D721Med (cell line): ENCODE results near the gene CD93.

Experiments
- DNase-seq: peaks from one replicate; pipeline ENCODE4 v3.0.0; 2011; ENCODE audit warnings: low spot score; ENCODE audit not compliant: insufficient read length
- FAIRE-seq: peaks from 2 replicates; lab custom pipeline; 2011; peaks lifted over from hg19 to GRCh38; lab: Jason Lieb, UNC
- CTCF ChIP-seq: IDR thresholded peaks from 2 replicates; pipeline ENCODE4 v1.5.1; 2012; ENCODE audit warnings: mild to moderate bottlenecking, control low read depth; ENCODE audit not compliant: insufficient read depth; ENCODE audit errors: missing control alignments

CD93 gene

GRCh38 chr20:23061734-23062561 lies 24.2 kb downstream of the CD93 start:
- no peak for TF ChIP-seq CTCF
- FAIRE-seq (no peak), DNase-seq (no peak)

DNA sequence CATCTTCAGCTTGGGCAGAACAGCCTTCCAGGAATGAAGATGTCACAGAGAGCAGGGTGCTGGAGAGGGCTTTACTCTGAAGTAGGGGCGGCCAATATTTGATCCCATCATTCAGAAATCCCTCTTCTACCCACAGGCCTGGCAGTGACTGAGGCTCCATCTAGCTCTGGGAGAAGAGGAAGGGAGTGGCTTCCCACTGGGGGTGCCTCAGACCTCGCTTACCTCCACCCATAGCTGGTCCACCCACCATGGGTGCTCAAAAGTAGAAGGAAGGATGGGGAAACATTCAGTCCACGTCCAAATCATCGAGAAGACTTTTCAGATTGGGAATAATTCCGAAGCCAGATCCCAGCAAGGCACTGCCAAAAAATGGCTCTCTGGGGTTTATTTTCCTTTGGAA lies 24.9 kb downstream of the CD93 start:
- FAIRE-seq, result no peak
- no peak for TF ChIP-seq CTCF
- DNase-seq, result no peak

DNA sequence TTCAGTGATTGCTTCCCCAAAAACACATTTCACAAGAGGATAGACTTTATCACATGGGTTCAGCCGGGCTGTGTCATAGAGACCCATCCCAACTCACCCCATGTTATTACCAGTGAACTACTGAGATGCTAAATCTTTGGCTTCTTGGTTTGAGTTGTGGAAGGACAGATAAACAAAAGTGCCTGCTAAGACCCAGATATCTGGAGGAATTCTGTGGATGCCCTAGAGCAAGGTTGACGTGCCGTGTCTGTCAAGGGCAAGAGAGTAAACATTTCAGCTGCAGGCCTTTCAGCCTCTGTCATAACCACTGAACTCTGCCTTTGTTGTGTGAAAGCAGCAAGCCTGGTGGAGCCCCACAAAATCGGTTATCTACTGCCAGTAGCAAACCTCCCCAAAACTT lies 25.5 kb downstream of the CD93 start:
- DNase-seq (no peak), FAIRE-seq (no peak)
- no peak for TF ChIP-seq CTCF

DNA sequence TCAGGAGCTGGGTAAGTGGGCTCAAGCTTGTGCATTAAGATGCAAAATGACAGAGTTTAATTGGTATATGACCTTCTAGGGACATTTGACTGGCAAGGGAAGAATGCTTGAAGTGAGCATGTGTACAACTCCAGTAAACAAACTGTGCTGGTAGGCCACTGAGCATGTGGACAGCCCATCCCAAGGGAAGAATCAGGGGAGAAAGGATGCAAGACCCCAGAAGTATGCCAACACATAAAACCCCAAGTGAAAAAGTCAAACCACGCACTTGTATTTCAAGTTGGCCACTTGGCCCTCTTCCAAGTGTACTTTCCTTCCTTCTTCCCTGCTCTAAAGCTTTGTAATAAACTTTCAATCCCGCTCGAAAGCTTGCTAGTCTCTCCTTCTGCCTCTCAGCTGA lies 26.3 kb downstream of the CD93 start:
- DNase-seq (no peak), FAIRE-seq (no peak)
- no peak for TF ChIP-seq CTCF

DNA sequence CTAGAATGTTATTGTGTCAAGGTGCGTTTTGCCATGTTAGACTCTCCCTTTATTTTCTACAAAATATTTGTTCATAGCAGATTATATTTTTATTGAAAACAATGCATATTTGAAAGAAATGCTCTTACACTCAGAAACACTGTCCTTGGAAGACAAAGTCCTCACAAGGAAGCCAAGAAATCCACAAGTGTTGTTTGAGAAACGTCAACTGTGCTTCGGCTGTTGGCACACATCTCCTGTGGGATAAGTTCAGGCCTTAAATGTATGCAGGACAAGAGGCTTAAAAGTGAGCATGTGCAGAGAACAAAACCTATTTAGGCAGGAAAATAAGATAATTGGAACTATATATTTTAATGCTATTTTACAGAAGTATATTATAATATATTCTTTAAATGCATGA lies 27.1 kb downstream of the CD93 start:
- FAIRE-seq, result no peak
- DNase-seq, result no peak
- TF ChIP-seq CTCF, result no peak

DNA sequence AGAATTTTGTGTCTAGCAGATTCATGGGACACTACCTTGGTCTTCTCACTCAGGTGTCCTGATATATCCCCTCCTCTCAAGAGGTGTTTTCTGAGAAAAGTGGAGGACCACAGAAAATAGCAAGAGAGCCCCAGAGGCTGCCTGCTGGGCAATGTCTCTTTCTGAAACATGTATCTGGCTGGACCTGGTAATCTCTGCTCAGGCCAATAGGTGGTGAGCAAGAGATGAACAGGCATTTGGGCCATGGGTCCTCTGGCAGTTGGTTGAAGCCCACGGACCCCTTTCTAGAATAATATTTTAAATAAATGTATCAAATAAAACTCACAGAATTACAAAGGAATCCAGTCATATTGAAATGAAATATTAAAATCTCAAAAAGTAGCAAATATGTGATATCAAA lies 27.9 kb downstream of the CD93 start:
- no peak for TF ChIP-seq CTCF
- no peak for FAIRE-seq
- no peak for DNase-seq

DNA sequence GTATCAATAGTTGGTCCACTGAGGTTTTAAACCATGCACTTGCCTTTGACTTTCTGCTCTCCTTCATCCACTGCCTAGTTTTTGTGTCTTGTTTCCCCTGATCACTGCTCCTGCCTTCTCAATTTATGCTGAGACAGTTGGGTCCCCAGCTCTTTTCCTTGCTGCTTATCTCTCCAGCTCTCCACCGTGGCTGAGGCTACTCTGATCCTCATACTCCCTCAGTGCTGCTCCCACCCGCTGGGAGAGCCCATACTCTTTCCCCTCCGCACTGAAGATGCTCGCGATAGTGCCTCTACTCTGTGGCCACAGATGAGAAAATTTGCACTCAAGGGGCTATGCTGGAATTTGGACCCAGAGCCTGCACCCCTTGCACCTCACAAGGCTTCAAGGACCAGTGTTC lies 33.2 kb downstream of the CD93 start:
- no peak for DNase-seq
- no peak for TF ChIP-seq CTCF
- FAIRE-seq, result no peak
